HG03139 (cell line): ENCODE data around the gene SCGN.

Experiments
- ATAC-seq: cut with Tn5 transposase; IDR thresholded peaks from one replicate; pipeline ENCODE4 v1.9.1; 2021; ENCODE audit not compliant: unreplicated experiment

SCGN gene

GRCh38 chr6:25640446-25640845 lies 11.6 kb upstream of the SCGN start:
- no peak for ATAC-seq

GRCh38 chr6:25640891-25641290 lies 11.1 kb upstream of the SCGN start:
- ATAC-seq: no peak

- ATAC-seq: no peak
Observed at GRCh38 chr6:25641377-25641776, 10.6 kb upstream of the SCGN start.

- no peak for ATAC-seq
Observed at GRCh38 chr6:25641940-25642666, 9.9 kb upstream of the SCGN start.

GRCh38 chr6:25642667-25643328 lies 9.2 kb upstream of the SCGN start:
- no peak for ATAC-seq

- no peak for ATAC-seq
Observed at GRCh38 chr6:25645916-25646315, 6.1 kb upstream of the SCGN start.

- ATAC-seq: no peak
Observed at GRCh38 chr6:25649611-25650010, 2.4 kb upstream of the SCGN start.

- ATAC-seq: no peak
Observed at GRCh38 chr6:25655723-25656122, 3.7 kb downstream of the SCGN start.

GRCh38 chr6:25659633-25660368 lies 7.8 kb downstream of the SCGN start:
- ATAC-seq: no peak

- ATAC-seq: no peak
Observed at GRCh38 chr6:25660512-25660911, 8.5 kb downstream of the SCGN start.

GRCh38 chr6:25661129-25661779 lies 9.2 kb downstream of the SCGN start:
- ATAC-seq: no peak

GRCh38 chr6:25665455-25665854 lies 13.4 kb downstream of the SCGN start:
- ATAC-seq: no peak

GRCh38 chr6:25669413-25669812 lies 17.4 kb downstream of the SCGN start:
- no peak for ATAC-seq

GRCh38 chr6:25670208-25670607 lies 18.2 kb downstream of the SCGN start:
- no peak for ATAC-seq

GRCh38 chr6:25670793-25671513 lies 18.9 kb downstream of the SCGN start:
- no peak for ATAC-seq

GRCh38 chr6:25671652-25672051 lies 19.6 kb downstream of the SCGN start:
- ATAC-seq: no peak

GRCh38 chr6:25675167-25675566 lies 23.2 kb downstream of the SCGN start:
- ATAC-seq: no peak

GRCh38 chr6:25676775-25677174 lies 24.8 kb downstream of the SCGN start:
- no peak for ATAC-seq

GRCh38 chr6:25681848-25682247 lies 29.8 kb downstream of the SCGN start:
- ATAC-seq: no peak

- ATAC-seq: no peak
Observed at GRCh38 chr6:25682324-25682723, 30.3 kb downstream of the SCGN start.

GRCh38 chr6:25684565-25684964 lies 32.5 kb downstream of the SCGN start:
- ATAC-seq: no peak
